Tibial artery (tissue), 4 donors: ENCODE results near the gene MYMK.

Experiments
- DNase-seq, 2 donors: peaks; one replicate each; pipeline ENCODE4 v3.0.0-alpha.2; 2019
- H3K27ac ChIP-seq, 2 donors: fragments of 200-600 bp; sonication (generic) in 1 of 2; 1 replicate in 1 of 2; 2 replicates in 1 of 2; pipeline ENCODE4 v1.5.1; 2018 to 2019; ENCODE audit warnings: mild to moderate bottlenecking in 1 of 2
- H3K27me3 ChIP-seq, 2 donors: fragments of 200-600 bp; sonication (generic) in 1 of 2; one replicate each; pipeline versions ENCODE4 v1.5.1 to v1.6.0; 2016 to 2019
- H3K36me3 ChIP-seq, 3 donors: fragments of 200-600 bp; sonication (generic) in 2 of 3; one replicate each; pipeline ENCODE4 v1.5.1; 2016 to 2019; ENCODE audit warnings: mild to moderate bottlenecking in 2 of 3
- H3K4me1 ChIP-seq, 4 donors: fragments of 200-600 bp; sonication (generic) in 2 of 4; 1 replicate in 3 of 4; 2 replicates in 1 of 4; pipeline ENCODE4 v1.5.1; 2016 to 2019
- H3K4me3 ChIP-seq, 2 donors: fragments of 200-600 bp; sonication (generic) in 1 of 2; 1 replicate in 1 of 2; 2 replicates in 1 of 2; pipeline ENCODE4 v1.5.1; 2018 to 2019; ENCODE audit warnings: mild to moderate bottlenecking in 2 of 2
- H3K9me3 ChIP-seq, 3 donors: fragments of 200-600 bp; sonication (generic) in 1 of 3; one replicate each; pipeline ENCODE4 v1.5.1; 2016 to 2019
- intact Hi-C: fragments of 100-400 bp; cut with DNase I; formaldehyde crosslinking; loops from one replicate; pipeline ENCODE4 v1.15.0; 2023; ENCODE audit warnings: low total_unique reads
- TF ChIP-seq, protein P1 (sequence below), 2 experiments: fragments of 200-600 bp in 1 of 2; fragments of 450-650 bp in 1 of 2; IDR thresholded peaks; one replicate each; pipeline ENCODE4 v1.5.1; 2017 to 2019; ENCODE audit warnings: antibody characterized with exemption in 2 of 2, mild to moderate bottlenecking in 1 of 2, moderate library complexity in 1 of 2

The MYMK gene

DNA sequence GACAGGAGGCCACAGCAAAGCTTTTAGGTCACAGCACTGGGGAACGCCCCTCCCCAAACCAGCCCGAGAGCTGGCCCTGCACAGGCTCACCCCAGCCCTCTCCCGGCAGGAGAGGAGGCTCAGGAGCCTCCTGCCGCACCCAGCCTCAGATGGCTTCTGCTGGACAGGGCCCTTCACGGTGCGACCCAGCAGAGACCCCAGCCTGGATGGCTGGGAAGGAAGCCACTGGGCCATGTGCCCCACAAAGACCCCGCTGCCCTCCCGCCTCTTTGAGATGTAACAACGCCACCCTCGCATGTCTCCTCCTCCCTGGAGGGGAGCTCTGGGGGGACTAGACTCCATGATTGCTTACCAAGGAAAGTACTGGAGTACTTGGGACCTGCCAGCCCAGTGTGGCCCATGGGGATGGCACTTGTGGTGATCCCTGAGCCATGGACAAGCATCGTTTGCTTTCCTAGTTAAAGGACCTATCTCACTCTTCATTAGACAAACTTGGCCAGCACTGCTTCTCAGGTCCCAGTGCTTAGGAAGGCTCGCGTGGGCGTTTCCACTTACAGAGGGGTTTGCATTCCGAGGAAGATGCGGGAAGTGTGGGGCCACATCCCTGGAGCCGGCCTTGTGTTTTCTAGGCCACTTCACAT lies 9.0 kb downstream of the MYMK start:
- TF ChIP-seq, protein P1, sequence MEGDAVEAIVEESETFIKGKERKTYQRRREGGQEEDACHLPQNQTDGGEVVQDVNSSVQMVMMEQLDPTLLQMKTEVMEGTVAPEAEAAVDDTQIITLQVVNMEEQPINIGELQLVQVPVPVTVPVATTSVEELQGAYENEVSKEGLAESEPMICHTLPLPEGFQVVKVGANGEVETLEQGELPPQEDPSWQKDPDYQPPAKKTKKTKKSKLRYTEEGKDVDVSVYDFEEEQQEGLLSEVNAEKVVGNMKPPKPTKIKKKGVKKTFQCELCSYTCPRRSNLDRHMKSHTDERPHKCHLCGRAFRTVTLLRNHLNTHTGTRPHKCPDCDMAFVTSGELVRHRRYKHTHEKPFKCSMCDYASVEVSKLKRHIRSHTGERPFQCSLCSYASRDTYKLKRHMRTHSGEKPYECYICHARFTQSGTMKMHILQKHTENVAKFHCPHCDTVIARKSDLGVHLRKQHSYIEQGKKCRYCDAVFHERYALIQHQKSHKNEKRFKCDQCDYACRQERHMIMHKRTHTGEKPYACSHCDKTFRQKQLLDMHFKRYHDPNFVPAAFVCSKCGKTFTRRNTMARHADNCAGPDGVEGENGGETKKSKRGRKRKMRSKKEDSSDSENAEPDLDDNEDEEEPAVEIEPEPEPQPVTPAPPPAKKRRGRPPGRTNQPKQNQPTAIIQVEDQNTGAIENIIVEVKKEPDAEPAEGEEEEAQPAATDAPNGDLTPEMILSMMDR (IDR thresholded peaks at IDR 0.05) = no peak
- no peak for DNase-seq
- Histone ChIP-seq H3K36me3 (no peaks in the 10 kb centered on the region), H3K4me3 (no peak overlapping the region), H3K27ac (no peak overlapping the region), H3K27me3 (peaks cover 0 to 51% of the 10 kb centered on the region in 2 donors), H3K4me1 (peaks cover 0 to 8% (median 6%) of the 10 kb centered on the region in 4 donors), H3K9me3 (no peaks in the 10 kb centered on the region)
- intact Hi-C loops = no loop called here

DNA sequence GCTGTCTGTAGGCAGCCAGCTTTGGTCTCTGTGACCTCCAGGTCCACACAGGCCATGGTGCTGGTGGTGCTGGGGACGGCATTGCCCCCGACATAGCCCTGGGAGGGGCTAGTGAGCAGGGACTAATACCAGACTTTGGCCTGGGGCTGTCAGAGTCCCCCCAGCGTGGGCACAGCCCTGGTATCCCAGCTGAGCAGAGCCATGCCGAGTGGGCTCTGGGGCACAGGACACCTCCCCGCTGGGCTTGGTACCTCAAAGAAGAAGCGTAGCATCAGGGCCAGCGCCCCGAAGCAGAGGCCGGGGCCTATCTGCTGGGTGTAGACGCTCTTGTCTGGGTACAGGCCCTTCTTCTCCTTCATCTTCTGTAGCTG lies 9.5 kb downstream of the MYMK start:
- DNase-seq = no peak
- H3K27me3 ChIP-seq = peaks cover 0 to 46% of the 10 kb centered on the region in 2 donors
- no peaks in the 10 kb centered on the region for H3K9me3 ChIP-seq
- TF ChIP-seq, protein P1 (IDR thresholded peaks at IDR 0.05) = no peak
- intact Hi-C loops = no loop called here
- H3K4me3 ChIP-seq = no peak overlapping the region
- H3K27ac ChIP-seq = no peak overlapping the region
- H3K36me3 ChIP-seq = no peaks in the 10 kb centered on the region
- H3K4me1 ChIP-seq = peaks cover 0 to 8% (median 6%) of the 10 kb centered on the region in 4 donors

DNA sequence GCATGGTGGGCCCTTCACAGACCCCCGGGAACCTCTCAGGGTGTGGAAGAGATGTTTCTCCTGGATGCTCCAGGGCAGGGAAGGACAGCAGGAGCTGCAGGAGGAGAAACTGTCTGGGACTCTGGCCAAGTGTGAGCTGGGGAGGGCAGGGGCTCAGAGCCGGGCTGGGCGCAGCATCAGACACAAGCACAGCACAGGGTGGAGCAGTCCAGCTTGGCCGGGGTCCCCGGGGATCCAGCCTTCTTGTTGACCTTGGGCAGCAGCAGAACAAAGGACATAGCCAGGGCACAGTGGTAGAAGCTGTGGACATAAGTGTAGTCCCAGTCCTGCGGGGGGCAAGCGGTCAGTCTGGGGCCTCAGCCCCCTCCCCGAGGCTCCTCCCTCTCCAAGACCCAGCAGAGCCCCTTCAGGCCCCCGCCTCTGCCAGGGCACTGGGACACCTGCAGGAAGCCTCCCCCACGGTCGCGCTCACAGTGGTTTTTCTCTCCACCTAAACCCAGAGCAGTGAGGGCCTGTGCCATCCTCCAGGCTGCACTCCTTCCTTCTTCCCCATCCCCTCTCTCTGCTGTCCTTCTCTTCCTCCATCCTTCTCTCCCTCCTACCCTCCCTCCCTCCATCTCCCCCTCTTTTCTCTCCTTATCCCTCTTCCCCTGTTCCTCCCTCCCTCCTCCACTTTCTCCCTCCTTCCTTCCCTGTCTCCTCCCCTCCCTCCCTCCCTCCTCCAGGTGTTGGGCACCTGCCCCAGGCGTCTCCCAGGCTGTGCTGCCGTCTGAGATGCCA lies 10.1 kb downstream of the MYMK start:
- TF ChIP-seq, protein P1 (IDR thresholded peaks at IDR 0.05) = no peak
- Histone ChIP-seq H3K9me3 (no peaks in the 10 kb centered on the region), H3K4me1 (peaks cover 0 to 10% (median 9%) of the 10 kb centered on the region in 4 donors), H3K27ac (no peak overlapping the region), H3K4me3 (no peak overlapping the region), H3K36me3 (no peaks in the 10 kb centered on the region), H3K27me3 (peaks cover 0 to 50% of the 10 kb centered on the region in 2 donors)
- intact Hi-C loops = no loop called here
- DNase-seq = no peak

DNA sequence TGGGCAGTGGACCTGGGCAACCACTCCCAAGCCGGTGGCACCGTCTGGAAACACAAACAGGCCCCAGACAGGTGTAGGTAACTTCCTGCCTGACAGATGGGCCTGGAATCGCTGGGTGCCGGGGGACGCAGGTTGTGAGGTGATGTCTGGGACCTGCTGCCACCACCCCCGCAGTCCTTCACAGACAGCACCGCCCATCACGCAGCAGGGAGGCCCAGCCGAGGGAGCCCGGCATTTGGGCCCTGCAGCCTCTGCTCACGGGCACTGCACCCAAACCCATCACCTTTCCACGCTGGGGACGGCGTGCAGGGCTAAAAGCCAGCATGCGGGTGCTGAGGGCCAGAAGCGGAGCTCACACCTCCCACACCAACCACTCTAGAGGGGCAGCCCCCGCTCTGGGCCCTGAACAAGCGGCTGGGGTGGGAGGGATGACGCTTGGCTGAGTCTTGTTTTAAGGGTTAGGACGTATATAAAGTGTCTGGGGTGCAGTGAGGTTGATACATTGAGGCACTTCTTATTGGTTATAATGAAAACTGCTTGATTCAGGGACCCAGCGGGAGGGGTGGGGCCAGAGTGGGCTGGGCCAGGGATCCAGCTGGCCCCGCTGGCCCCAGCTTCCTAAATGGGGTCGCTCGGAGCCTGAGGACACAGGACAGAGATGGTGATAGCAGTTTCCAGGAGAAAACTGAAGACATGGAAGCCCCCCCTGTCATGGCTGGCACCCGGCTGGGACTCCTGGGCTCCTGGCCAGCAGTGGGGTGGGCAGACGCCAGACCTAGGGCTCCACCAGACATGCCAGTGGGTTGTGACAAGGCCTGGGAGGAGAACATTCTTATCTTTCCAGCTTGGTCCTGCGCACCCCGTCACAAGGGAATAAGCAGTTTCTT lies 11.3 kb downstream of the MYMK start:
- no peak for DNase-seq
- H3K27ac ChIP-seq = no peak overlapping the region
- no peaks in the 10 kb centered on the region for H3K9me3 ChIP-seq
- H3K27me3 ChIP-seq = peaks cover 0 to 57% of the 10 kb centered on the region in 2 donors
- TF ChIP-seq, protein P1 (IDR thresholded peaks at IDR 0.05) = no peak
- no peak overlapping the region for H3K4me3 ChIP-seq
- no peaks in the 10 kb centered on the region for H3K36me3 ChIP-seq
- H3K4me1 ChIP-seq = peaks cover 0 to 18% (median 15%) of the 10 kb centered on the region in 4 donors
- intact Hi-C loops = no loop called here
